Neutrophil (primary cell): ENCODE results near the gene SOCS1.

ENCODE experiments used
- H3K27ac ChIP-seq: fragments of 200-600 bp; sonication (generic); 2 replicates; pipeline ENCODE4 v1.5.1; 2016; ENCODE audit warnings: mild to moderate bottlenecking, moderate library complexity
- H3K27me3 ChIP-seq: fragments of 200-600 bp; sonication (generic); 2 replicates; pipeline ENCODE4 v1.6.0; 2016; ENCODE audit warnings: mild to moderate bottlenecking
- H3K36me3 ChIP-seq: fragments of 200-600 bp; sonication (generic); 2 replicates; pipeline ENCODE4 v1.5.1; 2017
- H3K4me1 ChIP-seq, 2 experiments: fragments of 200-600 bp in 1 of 2; sonication (generic) in 1 of 2; 1 replicate in 1 of 2; 2 replicates in 1 of 2; pipeline versions ENCODE4 v1.5.1 to v1.6.1; 2013 to 2016; ENCODE audit warnings: low read depth in 1 of 2, low read length in 1 of 2, mild to moderate bottlenecking in 1 of 2, moderate library complexity in 1 of 2; ENCODE audit not compliant: control insufficient read depth in 1 of 2, insufficient read depth in 1 of 2
- H3K4me3 ChIP-seq, 2 experiments: fragments of 200-600 bp in 1 of 2; sonication (generic) in 1 of 2; 1 replicate in 1 of 2; 2 replicates in 1 of 2; pipeline ENCODE4 v1.5.1; 2013 to 2016; ENCODE audit warnings: low read depth in 1 of 2, low read length in 1 of 2, mild to moderate bottlenecking in 1 of 2, moderate library complexity in 1 of 2
- H3K9me3 ChIP-seq: fragments of 200-600 bp; sonication (generic); 2 replicates; pipeline ENCODE4 v1.5.1; 2016
- CTCF ChIP-seq: fragments of 200-600 bp; sonication (generic); IDR thresholded peaks from 2 replicates; pipeline ENCODE4 v1.5.1; 2016; ENCODE audit warnings: antibody characterized with exemption

Gene SOCS1

GRCh38 chr16:11211061-11211976, 44.7 kb downstream of the SOCS1 start:
- Histone ChIP-seq H3K4me1 (peaks cover 10 to 42% of the 10 kb centered on the region in 2 experiments), H3K36me3 (no peaks in the 10 kb centered on the region), H3K9me3 (no peaks in the 10 kb centered on the region), H3K27me3 (peaks cover 38% of the 10 kb centered on the region), H3K27ac (no peak overlapping the region), H3K4me3 (no peak overlapping the region)
- no peak for TF ChIP-seq CTCF

GRCh38 chr16:11210260-11210659, 45.7 kb downstream of the SOCS1 start:
- Histone ChIP-seq H3K27me3 (peaks cover 49% of the 10 kb centered on the region), H3K4me3 (no peak overlapping the region)
- no peak for TF ChIP-seq CTCF

GRCh38 chr16:11208916-11209665, 46.9 kb downstream of the SOCS1 start:
- Histone ChIP-seq H3K9me3 (no peaks in the 10 kb centered on the region), H3K27ac (no peak overlapping the region)

More at GRCh38 chr16:11210260-11210659, 45.7 kb downstream of the SOCS1 start:
- Histone ChIP-seq H3K9me3 (no peaks in the 10 kb centered on the region), H3K27ac (no peak overlapping the region), H3K4me1 (peaks cover 18 to 53% of the 10 kb centered on the region in 2 experiments), H3K36me3 (no peaks in the 10 kb centered on the region)

GRCh38 chr16:11207646-11208045, 48.4 kb downstream of the SOCS1 start:
- no peak for TF ChIP-seq CTCF
- H3K9me3 ChIP-seq, result no peaks in the 10 kb centered on the region
- no peaks in the 10 kb centered on the region for H3K36me3 ChIP-seq
- H3K27me3 ChIP-seq, result peaks cover 60% of the 10 kb centered on the region
- peaks cover 17 to 49% of the 10 kb centered on the region in 2 experiments for H3K4me1 ChIP-seq
- no peak overlapping the region for H3K4me3 ChIP-seq
- H3K27ac ChIP-seq, result no peak overlapping the region

More at GRCh38 chr16:11208916-11209665, 46.9 kb downstream of the SOCS1 start:
- Histone ChIP-seq H3K27me3 (peaks cover 58% of the 10 kb centered on the region), H3K4me1 (peaks cover 18 to 53% of the 10 kb centered on the region in 2 experiments), H3K36me3 (no peaks in the 10 kb centered on the region), H3K4me3 (no peak overlapping the region)
- no peak for TF ChIP-seq CTCF

- TF ChIP-seq CTCF, result no peak
- Histone ChIP-seq H3K27me3 (peaks cover 56% of the 10 kb centered on the region), H3K9me3 (no peaks in the 10 kb centered on the region), H3K36me3 (no peaks in the 10 kb centered on the region), H3K4me1 (peaks cover 12 to 51% of the 10 kb centered on the region in 2 experiments), H3K27ac (no peak overlapping the region), H3K4me3 (no peak overlapping the region)
Measured at GRCh38 chr16:11205754-11206581, 50.0 kb downstream of the SOCS1 start.
